ENCODE results near the gene SLC9A2. TPM values are rescaled to one million over a fixed set of nuclear protein-coding genes. Genes with fewer than 3 reads are reported as not detected.

SLC9A2 gene
- total and polyA plus RNA-seq, 2 of the 13 experiments (the other 11 are each of a cell fraction or from before 2014, with no cell fraction given): 0.02 TPM; not detected in 1

DNA sequence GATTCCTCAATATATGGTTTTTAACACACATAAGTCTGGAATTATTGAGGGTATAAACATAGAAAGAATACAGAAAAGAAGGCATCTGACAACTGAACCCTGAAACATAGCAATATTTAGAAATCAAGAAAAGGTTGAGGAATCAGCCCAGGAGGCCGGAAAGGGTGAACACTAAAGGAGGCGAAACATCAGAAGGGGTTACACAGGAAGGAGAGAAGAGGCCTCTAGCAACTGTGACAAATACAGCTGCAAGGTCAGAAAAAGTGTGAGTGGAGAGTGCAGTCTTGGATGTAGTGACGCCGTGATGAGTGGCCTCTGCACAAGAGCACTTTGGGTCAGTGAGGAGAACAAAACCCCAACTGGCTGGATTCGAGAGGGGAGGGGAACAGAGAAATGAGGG is 70.7 kb downstream of the SLC9A2 start (continued):
- TF ChIP-seq, protein P1, sequence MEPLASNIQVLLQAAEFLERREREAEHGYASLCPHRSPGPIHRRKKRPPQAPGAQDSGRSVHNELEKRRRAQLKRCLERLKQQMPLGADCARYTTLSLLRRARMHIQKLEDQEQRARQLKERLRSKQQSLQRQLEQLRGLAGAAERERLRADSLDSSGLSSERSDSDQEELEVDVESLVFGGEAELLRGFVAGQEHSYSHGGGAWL (CRISPR knock-in tag; IDR thresholded peaks at IDR 0.05): no peak
- TF ChIP-seq MLLT10 (CRISPR knock-in tag; IDR thresholded peaks at IDR 0.05): no peak

DNA sequence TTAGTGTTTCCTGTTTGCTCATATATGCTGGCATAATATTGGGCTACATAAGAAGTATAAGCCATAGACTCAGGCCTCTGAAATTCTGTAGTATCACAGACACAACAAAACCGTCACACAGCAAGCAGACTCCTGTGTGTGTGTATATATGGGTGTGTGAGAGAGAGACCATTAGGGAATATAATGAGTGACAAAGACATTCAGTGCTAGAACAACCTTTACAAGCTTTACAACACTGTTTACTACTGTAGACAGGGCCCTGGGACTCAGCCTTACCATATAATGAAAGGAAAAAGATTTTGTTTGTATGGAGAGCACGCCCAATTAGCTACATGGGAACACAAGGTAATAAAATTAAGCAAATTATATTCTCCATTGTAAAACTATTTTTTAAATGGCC is 77.1 kb downstream of the SLC9A2 start:
- FAIRE-seq: no peak
- no peaks in the 10 kb centered on the region for H3K9me3 ChIP-seq (ENCODE audit: low read length)
- in situ Hi-C loops (cut with HindIII; ENCODE audit: extremely low pct_ligation_motif_present, low pct_unique_long_range_greater_than_20kb): no loop called here
- H2AFZ ChIP-seq (ENCODE audit: low read length): no peak overlapping the region
- H3K36me3 ChIP-seq (replicated peaks in 1 of 2; ENCODE audit: control insufficient read depth in 1 of 2, insufficient read depth in 2 of 2, low read length in 2 of 2): no peaks in the 10 kb centered on the region
- TF ChIP-seq, protein P2, sequence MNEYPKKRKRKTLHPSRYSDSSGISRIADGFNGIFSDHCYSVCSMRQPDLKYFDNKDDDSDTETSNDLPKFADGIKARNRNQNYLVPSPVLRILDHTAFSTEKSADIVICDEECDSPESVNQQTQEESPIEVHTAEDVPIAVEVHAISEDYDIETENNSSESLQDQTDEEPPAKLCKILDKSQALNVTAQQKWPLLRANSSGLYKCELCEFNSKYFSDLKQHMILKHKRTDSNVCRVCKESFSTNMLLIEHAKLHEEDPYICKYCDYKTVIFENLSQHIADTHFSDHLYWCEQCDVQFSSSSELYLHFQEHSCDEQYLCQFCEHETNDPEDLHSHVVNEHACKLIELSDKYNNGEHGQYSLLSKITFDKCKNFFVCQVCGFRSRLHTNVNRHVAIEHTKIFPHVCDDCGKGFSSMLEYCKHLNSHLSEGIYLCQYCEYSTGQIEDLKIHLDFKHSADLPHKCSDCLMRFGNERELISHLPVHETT (CRISPR knock-in tag; conservative IDR thresholded peaks at IDR 0.05): no peak
- TF ChIP-seq GABPA (IDR thresholded peaks at IDR 0.05; ENCODE audit: low read depth, low read length) (no peak), GABPA (CRISPR knock-in tag; IDR thresholded peaks at IDR 0.05; ENCODE audit: low read depth) (no peak), ATM (IDR thresholded peaks at IDR 0.05; ENCODE audit: borderline replicate concordance) (no peak), ZBTB21 (CRISPR knock-in tag; IDR thresholded peaks at IDR 0.05) (no peak), XRCC5 (optimal IDR thresholded peaks at IDR 0.05; ENCODE audit: low read length) (no peak), ZNF709 (CRISPR knock-in tag; IDR thresholded peaks at IDR 0.05) (no peak), PHF20 (CRISPR knock-in tag; IDR thresholded peaks at IDR 0.05) (no peak), ZNF430 (CRISPR knock-in tag; IDR thresholded peaks at IDR 0.05) (no peak)
- BruUV-seq (replicated peaks): no TSS peak
- CTCF ChIA-PET (ENCODE audit: low intra/inter-chr PET ratio, low total read pairs): no interaction called here
- no peak for ATAC-seq
- no peaks in the 10 kb centered on the region for H3K4me1 ChIP-seq (ENCODE audit: insufficient read depth, low read length)
- intact Hi-C loops (cut with micrococcal nuclease; ENCODE audit: unreplicated experiment): no loop called here
- no peaks in the 10 kb centered on the region for H4K20me1 ChIP-seq (ENCODE audit: insufficient read depth, low read length)
- no peak overlapping the region for H3K4me2 ChIP-seq (ENCODE audit: low read depth, low read length)
- WGBS (ENCODE audit: low lambda C conversion rate): 6% methylated on average over 2 of the region's 2 CpGs
- DNase-seq (ENCODE audit: low spot score): no peak
- H3K27ac ChIP-seq (ENCODE audit: extremely low read length, insufficient read depth, low read length): no peak overlapping the region
- peaks cover 0 to 2% of the 10 kb centered on the region in 2 experiments; a peak in 1 of 5 replicates for H3K27me3 ChIP-seq (ENCODE audit: control insufficient read depth in 1 of 2, insufficient read depth in 2 of 2, low read length in 2 of 2)
- POLR2A ChIA-PET: no interaction called here
- H3K9ac ChIP-seq (ENCODE audit: insufficient read depth, low read depth, low read length): no peak overlapping the region
- H3K79me2 ChIP-seq (ENCODE audit: insufficient read depth, low read length): no peaks in the 10 kb centered on the region
- H3K4me3 ChIP-seq (replicated peaks in 1 of 3; ENCODE audit: insufficient read depth in 1 of 3, low read depth in 2 of 3, low read length in 3 of 3): no peak overlapping the region

All from HepG2 (cell line).